Middle frontal gyrus (tissue), 1 donor: ENCODE measurements around the gene ANKRD13C.
A peak's percentile ranks its signal among the peaks of the same experiment; 100 is the strongest.
"Not testable (repeated sequence)": the region's sequence is repeated elsewhere in the genome, so short reads cannot be mapped to it uniquely, and the experiment has no call there.

Experiments used
- DNase-seq: peaks from one replicate; pipeline ENCODE4 v3.0.0-alpha.2; 2015; ENCODE audit warnings: low spot score; ENCODE audit errors: extremely low spot score

ANKRD13C gene, protein sequence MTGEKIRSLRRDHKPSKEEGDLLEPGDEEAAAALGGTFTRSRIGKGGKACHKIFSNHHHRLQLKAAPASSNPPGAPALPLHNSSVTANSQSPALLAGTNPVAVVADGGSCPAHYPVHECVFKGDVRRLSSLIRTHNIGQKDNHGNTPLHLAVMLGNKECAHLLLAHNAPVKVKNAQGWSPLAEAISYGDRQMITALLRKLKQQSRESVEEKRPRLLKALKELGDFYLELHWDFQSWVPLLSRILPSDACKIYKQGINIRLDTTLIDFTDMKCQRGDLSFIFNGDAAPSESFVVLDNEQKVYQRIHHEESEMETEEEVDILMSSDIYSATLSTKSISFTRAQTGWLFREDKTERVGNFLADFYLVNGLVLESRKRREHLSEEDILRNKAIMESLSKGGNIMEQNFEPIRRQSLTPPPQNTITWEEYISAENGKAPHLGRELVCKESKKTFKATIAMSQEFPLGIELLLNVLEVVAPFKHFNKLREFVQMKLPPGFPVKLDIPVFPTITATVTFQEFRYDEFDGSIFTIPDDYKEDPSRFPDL

GRCh38 chr1:70354332-70355110 is at the start of gene ANKRD13C:
ANKRD13C (minus strand) TSS chr1:70354722; CDS start chr1:70354408, 314 bp downstream.
- peak; percentile 93 for DNase-seq

DNA sequence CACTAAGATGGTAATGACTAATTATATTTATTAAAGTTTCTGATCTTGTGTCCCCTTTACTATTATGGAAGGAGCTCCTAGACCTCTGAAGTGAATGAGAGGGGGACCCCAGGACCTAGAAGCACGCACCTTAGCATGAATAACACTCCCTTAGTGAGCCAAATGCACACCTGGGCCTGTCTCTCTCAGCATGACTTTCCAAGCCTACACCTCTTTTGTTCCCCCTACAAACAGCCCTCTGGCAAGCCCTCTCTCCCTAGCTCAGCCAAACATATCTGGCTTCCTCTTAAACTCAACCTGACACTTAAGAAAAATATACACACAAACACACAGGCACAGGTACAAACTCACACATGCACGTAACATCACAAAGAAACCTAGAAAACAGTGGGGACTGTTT is 49.2 kb upstream of the ANKRD13C start:
- no peak for DNase-seq

DNA sequence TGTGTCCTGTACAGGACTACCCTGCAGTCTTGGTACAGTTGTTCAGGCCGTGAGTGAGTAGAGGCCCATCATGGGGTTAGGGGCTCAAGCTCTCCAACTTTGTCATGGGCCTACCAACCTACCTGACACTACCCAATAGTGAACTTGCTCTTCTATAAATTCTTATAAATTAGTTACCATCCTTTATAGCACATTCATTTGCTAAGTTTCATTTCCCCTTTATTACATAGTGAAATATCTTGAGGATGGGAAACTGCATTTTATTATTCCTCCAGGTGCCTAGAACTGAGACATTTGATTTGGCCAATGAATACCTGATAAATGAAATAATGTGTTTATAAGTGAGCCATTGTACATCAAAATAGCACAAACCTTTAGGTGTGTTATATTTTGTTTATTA is 47.5 kb upstream of the ANKRD13C start:
- no peak for DNase-seq

DNA sequence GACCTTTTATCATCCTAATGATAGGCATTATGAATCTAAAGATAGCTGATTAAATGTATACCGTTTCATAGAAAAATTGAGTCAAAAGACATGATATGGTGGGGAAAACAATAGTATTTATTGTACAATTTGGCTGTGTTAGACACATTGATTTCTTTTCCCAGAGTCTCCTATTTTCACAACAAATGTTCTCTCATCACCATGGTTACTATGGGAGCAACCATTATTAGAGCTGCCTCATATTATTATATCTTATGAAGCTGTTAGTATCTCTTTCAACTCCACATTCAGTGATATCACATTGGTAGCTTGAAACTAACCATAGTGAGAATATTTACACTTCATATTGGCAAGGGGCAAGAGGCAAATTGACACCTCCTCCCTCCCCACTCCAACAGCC is 45.8 kb upstream of the ANKRD13C start:
- no peak for DNase-seq

GRCh38 chr1:70397013-70397412 is 42.5 kb upstream of the ANKRD13C start:
- no peak for DNase-seq

- DNase-seq = no peak
Measured at GRCh38 chr1:70396607-70397006, 42.1 kb upstream of the ANKRD13C start.

GRCh38 chr1:70392626-70393025 is 38.1 kb upstream of the ANKRD13C start:
- no peak for DNase-seq

DNA sequence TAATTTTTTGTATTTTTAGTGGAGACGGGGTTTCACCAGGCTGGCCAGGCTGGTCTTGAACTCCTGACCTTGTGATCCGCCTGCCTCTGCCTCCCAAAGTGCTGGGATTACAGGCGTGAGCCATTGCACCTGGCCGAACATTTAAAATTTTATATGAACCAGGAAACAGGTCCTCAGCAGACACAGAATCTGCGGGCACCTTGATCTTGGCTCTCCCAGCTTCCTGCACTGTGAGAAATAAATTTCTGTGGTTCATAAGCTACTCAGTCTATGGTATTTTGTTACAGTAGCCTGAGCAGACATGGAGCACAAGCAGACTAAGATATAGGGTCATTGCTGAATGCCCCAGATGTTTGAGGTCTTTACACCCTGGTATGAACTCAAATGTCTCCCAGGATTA is 33.0 kb upstream of the ANKRD13C start:
- DNase-seq = no peak

- no peak for DNase-seq
Measured at GRCh38 chr1:70386121-70386520, 31.6 kb upstream of the ANKRD13C start.

DNA sequence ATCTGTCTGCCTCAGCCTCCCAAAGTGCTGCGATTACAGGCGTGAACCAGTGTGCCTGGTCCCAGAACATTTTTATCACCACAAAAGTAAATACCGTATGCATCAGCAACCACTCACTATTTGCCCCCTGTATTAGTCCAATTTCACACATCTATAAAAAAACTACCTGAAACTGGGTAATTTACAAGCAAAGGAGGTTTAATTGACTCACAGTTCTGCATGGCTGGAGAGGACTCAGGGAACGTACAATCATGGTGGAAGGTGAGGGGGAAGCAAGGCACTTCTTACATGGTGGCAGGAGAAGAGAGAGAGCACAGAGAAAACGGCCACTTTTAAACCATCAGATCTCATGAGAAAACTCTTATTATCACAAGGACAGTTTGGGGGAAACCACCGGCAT is 31.0 kb upstream of the ANKRD13C start:
- no peak for DNase-seq

DNA sequence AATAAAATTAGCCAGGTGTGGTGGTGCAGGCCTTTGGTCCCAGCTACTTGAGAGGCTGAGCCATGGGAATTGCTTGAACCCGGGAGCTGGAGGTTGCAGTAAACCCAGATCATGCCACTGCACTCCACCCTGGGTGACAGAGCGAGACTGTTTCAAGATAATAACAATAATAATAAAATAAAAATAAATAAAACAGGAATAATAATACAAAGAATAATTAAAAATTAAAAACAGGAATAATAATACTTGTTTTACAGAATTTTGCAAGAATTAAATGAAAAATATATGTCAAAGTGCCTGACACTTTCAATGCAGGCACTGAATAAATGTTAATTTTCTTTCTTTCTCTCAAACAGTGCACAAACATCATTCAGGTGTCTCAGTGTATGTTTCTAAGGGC is 30.0 kb upstream of the ANKRD13C start:
- DNase-seq = no peak

DNA sequence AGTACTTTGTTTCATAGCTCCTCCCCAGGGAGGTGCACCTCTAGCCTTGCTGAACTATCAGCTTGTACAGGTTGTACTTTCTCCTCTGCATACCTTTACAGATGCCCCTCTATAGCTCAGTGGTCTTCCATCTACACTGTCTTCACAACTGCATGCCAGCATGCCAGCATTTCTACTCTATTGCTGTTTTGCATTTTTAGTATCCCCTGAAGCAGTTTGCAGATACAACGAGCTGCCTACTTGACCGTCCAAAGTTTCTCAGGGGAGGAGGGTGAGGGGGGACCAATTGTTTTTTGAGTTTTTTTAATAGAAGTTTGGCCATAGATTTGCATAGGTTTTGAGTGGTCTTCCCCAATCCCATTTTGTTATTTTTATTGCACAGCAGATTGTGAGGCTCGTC is 29.0 kb upstream of the ANKRD13C start:
- no peak for DNase-seq

DNA sequence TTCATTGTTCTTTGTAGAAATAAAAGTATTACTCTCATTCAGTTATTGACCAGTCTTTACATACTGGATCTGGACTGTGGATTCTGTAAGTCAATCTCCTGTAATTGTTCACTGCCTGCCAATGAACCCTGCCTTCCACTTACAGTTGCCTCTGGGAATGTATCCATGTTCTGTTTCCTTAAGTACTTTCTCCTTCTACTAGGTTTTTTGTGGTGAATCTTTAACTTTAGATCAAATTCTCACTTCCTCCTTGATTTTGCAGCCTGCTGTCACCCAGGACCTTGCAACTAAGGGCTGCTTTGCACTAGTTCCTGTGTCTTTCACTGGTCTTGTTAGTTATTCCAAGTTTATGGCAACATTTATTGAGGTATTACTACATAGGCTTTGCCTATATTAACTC is 28.2 kb upstream of the ANKRD13C start:
- no peak for DNase-seq

- no peak for DNase-seq
Measured at GRCh38 chr1:70376196-70376595, 21.7 kb upstream of the ANKRD13C start.

DNA sequence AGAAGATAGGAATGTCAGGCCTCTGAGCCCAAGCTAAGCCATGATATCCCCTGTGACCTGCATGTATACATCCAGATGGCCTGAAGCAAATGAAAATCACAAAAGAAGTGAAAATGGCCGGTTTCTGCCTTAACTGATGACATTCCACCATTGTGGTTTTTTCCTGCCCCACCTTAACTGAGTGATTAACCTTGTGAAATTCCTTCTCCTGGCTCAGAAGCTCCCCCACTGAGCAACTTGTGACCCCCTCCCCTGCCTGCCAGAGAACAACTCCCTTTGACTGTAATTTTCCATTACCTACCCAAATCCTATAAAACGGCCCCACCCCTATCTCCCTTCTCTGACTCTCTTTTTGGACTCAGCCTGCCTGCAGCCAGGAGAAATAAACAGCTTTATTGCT is 19.1 kb upstream of the ANKRD13C start:
- DNase-seq = not testable (repeated sequence)

GRCh38 chr1:70372426-70372825 is 17.9 kb upstream of the ANKRD13C start:
- no peak for DNase-seq

DNA sequence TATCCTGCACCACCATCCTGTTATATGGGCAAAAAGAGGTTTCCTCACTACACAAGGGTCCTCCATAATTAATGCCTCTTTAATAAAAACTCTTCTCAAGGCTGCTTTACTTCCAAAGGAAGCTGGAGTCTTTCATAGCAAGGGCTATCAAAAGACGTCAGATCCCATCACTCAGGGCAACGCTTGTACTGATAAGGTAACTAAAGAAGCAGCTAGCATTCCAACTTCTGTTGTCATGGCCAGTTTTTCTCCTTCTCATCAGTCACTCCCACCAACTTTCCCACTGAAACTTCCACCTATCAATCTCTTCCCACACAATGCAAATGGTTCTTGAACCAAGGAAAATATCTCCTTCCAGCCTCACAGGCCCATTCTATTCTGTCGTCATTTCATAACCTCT is 17.1 kb upstream of the ANKRD13C start:
- DNase-seq = not testable (repeated sequence)

- not testable (repeated sequence) for DNase-seq
Measured at GRCh38 chr1:70367397-70367796, 12.9 kb upstream of the ANKRD13C start.

DNA sequence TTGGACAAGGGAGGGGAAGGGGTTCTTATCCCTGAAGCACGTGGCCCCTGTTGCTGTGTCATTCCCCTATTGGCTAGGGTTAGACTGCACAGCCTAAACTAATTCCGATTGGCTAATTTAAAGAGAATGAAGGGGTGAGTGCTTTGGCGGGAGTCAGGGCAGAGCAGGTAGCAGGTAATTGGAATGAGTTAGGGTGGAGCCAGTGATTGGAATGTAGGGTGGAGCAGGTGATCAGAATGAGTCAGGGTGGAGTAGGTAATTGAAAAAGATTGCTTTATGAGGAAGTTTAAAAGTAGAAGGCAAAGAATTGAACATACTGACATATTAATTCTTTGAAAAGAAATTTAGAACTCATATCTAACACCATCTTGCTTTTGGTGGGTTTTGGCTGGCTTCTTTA is 12.5 kb upstream of the ANKRD13C start:
- DNase-seq = not testable (repeated sequence)

DNA sequence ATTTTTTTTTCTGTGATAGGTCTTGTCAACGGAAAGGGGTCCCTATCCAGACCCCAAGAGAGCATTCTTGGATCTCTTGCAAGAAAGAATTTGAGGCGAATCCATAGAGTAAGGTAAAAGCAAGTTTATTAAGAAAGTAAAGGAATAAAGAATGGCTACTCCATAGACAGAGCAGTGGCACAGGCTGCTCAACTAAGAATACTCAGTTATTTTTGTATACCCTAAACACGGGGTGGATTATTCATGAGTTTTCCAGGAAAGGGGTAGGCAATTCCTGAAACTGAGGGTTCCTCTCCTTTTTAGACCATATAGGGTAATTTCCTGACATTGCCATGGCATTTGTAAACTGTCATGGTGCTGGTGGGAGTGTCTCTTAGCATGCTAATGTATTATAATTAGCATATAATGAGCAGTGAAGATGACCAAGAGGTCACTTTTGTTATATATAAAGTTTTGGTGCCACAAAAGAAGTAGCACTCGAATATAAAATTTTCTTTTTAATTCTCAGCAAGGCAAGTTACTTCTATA is 12.0 kb upstream of the ANKRD13C start:
- DNase-seq = not testable (repeated sequence)

- no peak for DNase-seq
Measured at GRCh38 chr1:70364439-70364838, 9.9 kb upstream of the ANKRD13C start.
